ENCODE measurements around the gene DLGAP1.

DLGAP1 gene

DNA sequence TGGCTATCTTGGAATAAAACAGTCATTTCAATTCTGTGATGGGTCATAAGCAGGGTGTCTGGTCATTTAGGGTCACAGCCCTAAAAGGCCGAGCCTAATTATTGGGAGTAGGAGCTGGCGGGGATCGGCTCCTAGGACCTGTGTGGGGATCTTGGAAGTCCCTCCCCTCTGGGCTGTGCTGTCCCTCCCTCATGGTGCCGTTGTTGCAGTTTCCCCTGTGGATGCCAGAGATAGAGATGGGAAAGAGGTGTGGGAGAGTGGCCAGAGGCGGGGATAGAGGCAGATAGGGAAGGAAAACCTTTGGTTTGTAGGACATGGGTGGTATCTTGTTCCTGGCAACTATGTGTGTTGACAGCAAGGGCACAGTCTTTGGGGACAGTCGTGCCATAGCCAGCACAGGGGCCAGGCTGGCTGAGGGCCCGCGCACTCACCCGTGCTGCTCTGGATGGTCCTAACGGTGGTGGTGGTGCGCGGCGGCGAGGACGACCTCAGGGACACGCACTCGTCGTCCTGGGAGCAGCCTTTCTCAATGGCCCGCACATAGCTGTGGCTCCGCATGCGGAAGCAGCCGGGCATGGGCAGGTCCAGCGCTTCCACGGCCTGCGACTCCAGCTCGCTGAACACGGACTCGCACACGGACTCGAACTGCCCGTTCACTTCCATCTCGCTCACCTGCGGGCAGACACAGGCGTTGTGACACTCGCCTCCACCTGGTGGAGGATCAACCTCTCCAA is 726.2 kb downstream of the DLGAP1 start:
- no peak for DNase-seq

DNA sequence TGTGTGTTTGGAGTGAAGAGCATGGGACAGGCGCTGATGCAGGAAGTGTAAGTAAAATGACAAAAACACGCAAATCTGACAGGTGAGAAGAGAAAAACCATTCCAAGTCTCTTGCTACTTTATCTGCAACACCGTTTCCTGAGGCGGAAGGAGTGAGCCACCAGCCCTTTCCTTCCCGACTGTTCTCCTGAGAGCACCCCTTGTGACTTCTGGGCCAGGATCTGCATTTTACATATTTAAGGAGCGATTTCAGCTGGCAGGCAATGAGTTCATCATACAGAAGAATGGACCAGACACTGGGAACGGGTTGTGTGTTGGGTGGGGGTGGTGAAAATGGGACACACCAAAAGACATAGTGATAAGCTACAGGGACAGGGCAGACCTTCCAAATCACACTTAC is 727.8 kb downstream of the DLGAP1 start:
- DNase-seq: no peak

DNA sequence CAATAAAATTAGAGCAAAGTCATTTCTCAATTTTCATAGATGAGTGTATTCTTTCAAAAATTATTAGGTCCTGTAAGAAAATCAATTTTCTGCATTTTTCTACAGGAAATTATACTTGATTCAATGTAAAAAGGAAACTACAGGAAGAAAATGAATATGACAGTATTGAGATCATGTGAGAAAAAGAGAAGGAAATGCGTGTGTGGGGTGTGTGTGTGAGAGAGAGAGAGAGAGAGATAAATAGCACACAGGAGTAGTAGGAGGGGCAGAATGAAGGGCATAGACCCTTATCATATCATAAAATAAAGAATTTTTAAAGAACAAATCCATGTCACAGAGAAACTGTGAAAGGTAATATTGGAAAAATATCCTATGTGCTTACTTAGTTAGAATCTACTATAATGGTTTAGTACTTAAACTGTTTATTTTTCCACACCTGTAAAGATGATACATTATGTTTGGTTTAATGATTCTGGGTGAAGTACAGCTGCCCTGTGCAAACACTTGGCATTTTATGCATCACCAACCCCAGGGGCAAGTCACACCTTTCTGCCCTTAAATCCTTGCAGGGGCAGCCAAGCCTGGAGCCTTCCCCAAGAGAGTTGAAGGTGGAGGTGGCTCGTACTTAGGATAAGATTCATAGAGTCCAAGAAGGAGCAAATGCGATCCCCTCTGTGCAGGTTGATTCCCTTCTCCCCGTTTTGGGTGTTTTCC is 728.7 kb downstream of the DLGAP1 start:
- DNase-seq: peak; percentile 72

DNA sequence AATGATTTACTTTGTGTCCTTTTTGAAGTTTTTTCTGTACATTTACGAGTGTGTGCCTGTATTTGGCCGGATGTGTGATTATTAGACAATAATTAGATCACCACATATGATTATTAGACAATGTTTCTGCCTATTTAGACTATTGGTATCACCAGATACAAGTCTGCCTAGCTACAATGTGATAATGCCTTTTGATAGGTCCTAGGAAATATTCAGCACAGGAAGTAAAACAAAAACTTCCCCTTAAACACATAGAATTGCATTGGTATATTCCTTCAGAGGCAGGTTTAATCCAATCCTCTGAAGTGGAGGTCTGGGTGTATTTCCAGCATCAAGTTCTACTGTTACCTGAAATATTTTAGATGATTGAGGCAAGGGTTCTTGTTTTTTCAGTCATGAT is 730.0 kb downstream of the DLGAP1 start:
- no peak for DNase-seq

DNA sequence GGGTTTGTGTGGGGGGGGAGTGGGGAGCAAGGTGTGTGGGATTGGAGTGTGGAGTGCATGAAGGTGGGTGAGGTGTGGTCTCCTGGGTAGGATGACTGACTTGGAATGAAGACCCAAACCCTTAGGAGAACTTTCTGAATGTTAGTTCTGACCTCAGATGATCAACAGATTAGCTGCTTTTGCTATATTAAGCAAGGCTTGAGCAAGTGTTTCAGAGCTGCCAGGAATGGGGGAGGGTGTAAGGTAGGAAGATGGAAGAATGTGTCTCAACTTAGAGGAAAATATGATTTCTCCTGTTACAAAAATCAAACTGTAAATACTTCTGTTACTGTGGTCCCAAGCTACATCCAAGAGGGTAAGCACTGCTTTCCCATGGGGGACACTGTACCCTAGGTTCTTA is 731.6 kb downstream of the DLGAP1 start:
- DNase-seq: no peak

DNA sequence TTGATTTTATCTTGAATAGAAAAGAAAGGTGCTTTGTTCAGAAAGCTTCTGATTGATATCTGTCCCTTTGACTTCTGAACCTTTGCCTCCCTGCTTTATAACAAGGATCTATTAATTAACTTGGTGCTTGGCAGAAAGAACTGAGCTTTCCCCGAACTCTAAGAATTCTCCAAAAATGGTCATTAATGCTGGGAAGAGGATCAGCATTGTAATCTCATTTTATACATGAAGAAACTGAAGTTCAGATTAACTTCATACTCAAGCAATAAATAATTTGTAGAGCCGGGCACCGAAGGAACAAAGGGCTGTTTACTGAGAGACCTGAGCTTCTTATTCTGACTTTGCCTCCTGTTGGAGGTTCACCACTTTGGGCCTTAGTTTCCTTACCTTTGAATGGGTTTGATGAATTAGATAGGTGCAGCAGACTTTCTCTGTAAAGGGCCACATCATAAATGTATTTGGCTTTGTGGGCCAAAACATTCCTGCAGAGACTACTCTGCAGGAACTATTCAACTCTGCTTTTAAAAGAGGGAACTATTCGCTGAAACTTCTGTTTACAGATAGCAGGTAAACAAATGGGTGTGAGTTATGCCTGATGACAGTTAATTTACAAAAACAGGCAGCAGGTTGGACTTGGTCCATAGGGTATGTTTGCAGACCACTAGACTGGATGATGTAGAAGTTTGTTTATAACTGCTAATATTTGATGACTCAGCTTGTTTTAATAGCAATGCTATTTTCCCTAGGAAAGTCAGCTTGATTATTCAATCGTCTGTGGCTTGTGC is 732.3 kb downstream of the DLGAP1 start:
- no peak for DNase-seq

DNA sequence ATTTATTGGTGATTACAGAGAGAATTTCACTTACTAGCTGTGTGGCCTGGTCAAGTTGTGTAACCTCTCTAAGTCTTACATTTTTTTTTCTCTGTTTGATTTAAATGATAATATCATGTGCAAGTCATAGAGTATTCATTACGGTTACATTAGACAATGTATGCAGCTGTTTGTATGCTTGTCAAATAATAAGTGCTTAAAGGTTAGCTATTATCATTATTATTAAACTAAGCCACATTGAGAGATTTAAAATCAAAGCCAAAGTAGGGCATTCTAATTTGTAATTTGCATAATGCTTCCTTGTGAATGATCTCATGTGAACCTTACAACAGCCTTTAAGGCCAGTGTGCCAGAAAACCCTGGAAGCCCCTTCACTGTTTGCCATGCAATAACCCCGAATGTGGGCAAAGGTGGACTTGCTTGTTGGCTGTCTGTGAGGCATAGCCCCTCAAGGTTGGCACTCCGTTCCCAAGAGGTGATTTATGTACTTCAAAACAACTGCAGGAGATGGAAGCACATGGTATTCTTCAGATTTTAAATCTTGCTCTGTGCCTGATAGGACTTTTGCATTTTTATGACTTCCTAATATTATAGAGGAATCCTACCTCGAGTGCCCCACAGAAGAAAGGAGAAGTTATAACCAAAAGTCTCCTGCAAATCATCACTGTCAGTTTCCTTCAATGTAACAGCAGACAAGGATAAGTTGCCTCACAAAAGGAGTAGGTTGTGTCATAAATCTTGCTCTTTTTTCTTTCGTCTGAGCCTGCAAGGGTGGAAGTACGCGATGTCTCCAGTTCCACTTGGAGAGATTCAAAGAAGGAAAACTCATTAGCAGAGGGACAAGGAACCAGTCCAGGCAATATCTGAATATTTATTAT is 733.1 kb downstream of the DLGAP1 start:
- DNase-seq: no peak

DNA sequence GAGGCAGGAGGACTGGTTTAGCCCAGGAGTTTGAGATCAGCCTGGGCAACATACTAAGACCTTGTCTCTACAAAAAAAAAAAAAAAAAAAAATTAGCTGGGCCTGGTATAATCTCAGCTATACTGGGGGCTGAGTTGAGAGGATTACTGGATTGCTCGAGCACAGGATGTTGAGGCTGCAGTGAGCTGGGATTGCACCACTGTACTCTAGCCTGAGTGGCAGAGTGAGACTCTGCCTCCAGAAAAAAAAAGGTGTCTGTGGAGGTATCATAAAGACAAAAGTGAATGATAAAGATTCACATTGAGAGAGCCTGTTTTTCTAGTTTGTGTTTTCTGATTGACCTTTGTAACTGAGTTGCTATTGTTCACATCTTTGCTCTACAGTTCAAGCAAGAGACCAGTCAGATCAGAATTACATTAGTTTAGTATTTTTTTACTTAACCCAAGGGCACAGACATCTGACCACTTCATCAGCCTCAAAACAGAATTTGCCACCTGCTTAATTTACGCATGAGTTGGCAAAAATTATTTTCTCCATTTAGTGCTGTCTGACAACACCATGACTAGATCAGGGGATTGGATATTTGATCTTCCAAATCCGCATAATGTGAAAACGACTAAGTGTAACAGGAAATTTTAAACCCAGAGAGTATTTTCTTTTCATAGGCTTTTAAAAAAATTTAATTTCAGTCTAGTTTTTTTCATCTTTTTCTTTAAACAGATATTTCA is 734.1 kb downstream of the DLGAP1 start:
- DNase-seq: peak; percentile 57

DNA sequence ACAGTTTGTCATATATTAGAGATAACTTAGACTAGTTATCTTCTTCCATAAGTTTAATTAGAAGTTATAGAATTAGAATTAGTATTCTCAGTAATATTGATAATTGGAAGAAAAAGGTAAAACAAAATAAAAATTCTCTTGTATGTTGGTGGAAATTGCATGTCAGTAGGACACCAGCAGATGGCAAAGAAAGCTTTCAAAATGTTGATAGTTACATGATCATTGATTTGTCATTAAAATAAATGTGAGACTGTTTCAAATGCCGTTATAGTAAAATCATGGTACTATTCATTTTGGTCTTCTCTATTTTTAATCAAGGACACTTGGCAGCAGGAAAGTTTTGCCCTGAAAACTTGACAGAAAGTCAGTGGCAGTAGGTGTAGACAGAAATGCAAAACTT is 734.9 kb downstream of the DLGAP1 start:
- DNase-seq: no peak

DNA sequence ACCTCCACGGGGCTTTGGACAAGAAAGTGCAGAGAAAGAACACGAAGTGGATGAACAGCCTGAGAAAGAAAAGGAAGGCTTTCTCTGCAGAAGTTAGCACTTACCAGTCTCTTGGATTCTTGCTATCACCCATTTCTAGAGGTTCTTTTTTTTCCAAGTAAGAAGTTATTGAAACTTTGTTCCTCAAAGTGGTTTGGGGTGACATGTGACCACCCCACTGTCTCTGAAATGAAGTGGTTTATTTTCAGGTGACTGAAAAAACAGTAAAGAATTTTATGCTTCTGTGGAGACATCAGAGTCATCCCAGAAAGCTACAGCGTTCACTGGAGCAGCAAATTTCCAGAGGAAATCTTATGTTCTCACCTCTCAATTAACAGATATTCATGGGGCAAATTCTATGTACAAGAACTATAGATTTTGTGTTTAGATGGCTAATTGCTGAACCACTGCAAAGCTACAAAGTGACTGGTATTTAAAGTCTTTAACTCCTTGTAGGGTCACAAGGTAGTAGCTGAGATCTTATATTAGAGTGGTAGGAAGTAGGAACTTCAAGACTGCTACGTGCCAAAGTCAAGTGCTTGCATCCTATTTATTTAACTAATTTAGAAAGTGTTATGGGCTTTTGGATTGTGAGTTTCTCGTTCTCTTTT is 737.6 kb downstream of the DLGAP1 start:
- no peak for DNase-seq

DNA sequence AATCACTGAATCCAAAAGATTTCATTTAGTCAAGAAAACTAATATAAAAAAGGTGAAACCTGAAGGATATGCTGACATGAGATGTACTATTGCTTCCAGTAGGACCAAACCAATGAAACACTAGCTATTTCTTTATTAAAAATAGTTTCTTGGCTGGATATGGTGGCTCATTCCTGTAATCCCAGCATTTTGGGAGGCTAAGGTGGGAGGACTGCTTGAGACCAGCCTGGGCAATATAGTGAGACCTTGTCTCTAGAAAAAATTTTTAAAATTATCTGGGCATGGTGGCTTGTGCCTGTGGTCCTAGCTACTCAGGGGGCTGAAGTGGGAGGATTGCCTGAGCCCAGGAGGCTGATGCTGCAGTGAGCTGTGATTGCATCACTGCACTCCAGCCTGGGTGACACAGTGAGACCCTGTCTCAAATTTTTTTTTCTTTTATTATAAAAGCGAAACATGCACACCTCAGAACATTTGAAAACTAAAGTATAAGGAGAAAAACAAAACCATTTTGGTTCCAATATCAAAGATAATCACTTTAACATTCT is 738.9 kb downstream of the DLGAP1 start:
- peak; percentile 41 for DNase-seq

DNA sequence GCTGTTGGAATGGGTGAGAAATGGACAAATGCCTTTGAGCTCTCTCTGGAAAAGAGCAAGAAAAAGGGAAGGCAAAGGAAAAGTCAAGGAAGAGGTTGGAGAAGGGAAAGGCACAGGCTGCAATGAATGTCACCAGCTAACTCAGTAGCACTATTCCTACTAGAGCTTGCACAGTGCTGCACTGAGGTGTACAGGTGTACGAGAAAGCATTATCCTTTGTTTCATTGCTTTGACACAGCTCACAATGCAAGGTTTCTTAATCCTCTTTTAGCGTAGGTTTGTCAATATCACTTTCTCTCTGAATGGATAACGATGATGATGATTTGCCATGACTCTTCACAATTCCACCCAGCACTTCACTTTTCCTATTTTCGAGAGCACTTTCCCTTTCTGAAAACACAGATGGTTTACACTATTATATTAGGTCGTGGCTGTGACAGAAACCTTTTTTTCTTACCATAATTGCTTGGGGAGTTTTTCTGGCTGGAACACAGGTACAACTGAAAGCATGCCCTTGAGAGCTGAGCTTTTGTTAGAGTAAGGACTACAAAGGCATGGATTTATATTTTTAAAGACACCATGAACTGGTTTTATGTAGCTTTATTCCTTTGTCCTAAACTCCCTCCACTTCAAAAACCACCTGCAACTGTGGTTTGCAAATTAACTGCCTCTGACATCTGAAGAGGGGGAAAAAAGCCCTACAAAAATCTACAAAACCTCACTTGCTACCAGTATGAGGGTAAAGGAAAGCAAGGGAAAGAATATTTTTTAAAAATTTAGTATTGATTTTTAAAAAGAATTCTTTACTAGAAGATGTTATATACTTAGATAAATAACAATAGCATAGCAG is 739.7 kb downstream of the DLGAP1 start:
- peak; percentile 99 for DNase-seq

DNA sequence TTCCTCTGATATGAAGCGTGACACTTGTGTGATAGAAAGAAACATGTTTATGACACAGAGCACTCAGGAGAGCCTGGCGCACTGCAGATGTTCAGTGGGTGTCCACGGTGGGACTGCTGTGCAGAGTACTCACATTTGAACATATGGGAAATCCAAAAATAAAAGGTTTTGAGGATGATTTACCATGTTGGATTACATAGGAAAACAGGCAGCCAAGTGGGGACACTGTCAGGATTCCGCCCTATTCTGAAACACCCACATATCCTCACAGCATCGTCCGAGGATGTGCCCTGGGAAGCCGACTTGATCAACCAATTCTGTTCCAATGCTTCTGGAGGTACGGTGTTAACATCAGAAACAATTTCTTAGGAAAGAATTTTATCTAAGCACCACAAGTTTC is 741.4 kb downstream of the DLGAP1 start:
- DNase-seq: no peak

DNA sequence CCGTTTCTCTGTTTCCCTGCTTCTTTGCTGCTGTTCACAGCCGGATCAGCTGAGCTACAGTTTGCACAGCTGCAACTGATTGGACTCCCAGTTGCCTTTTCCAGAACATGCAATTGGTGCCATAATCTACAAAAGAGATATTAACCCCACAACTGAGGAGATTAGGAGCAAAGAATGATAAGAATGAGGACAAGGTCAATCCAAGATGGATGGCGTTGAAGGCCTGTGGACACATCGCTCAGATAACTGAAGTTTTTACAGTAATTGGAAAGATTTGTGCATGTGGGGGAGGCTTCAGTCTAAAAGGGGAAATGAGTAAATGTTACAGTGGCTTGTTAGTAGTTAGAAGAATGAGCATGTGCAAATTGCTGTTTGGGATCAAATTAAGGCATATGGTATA is 741.9 kb downstream of the DLGAP1 start:
- DNase-seq: no peak

DNA sequence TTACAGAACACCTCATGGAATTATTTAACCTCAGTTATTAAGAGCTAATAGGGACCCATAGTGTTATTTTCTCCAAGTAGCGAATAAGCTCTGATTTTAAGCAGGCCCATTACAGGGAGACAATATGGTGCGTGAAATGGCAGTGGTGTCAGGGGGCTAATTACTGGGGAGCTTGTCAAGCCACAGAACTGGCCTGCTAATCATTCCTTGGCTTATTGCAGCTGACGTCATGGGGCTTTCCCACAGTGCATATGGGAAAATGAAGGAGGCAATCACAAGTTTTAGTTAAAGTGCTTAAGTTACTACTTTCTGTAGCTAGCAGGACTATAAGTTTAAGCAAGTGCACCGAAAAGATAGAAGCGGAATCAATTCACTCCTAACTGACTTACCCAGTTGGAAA is 742.6 kb downstream of the DLGAP1 start:
- DNase-seq: no peak

DNA sequence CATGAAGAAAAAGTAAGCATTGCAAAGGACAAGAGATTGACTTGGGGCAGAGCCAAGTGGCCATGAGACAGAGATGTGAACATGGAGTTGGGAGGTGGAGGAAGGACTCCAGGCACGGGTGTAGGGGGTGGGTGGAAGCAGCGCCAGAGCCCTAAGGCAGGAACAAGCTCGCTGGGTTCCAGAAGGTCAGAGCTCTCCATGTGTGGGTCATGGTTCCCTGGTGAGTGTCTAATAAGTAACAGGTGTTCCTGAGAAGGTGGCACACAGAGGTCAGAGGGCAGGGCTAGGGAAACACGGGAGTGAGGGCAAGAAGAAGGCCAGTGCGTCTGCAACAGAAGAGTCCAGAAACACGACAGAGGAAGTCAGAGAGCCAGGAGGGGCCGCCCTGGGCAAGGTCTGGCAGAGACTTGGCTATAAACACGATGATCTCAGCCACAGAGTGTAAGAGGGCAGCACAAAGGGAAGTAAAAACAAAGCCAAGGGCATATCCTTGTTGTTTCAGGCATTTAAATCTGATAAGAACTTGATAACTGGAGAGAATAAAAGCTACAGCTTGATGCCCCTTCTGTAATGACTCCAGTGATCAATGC is 744.3 kb downstream of the DLGAP1 start:
- DNase-seq: no peak

DNA sequence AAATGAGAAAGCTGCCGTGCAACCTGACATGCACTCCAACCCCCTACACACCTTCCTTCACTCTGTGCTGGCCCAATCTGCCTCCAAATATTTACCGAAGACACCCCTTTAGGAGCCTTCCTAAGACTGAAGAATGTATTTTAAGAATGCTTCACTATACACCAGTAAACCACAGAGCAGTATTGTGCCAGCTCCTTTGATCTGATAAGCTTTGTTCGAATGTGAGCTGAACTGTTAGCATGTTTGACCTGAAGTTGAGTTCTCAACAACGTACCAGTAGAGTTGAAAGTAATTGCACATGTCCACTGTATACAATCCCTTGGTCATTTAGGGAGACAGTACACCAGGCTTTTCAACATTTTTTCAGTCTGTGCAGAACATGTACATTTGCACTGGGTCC is 745.9 kb downstream of the DLGAP1 start:
- no peak for DNase-seq

DNA sequence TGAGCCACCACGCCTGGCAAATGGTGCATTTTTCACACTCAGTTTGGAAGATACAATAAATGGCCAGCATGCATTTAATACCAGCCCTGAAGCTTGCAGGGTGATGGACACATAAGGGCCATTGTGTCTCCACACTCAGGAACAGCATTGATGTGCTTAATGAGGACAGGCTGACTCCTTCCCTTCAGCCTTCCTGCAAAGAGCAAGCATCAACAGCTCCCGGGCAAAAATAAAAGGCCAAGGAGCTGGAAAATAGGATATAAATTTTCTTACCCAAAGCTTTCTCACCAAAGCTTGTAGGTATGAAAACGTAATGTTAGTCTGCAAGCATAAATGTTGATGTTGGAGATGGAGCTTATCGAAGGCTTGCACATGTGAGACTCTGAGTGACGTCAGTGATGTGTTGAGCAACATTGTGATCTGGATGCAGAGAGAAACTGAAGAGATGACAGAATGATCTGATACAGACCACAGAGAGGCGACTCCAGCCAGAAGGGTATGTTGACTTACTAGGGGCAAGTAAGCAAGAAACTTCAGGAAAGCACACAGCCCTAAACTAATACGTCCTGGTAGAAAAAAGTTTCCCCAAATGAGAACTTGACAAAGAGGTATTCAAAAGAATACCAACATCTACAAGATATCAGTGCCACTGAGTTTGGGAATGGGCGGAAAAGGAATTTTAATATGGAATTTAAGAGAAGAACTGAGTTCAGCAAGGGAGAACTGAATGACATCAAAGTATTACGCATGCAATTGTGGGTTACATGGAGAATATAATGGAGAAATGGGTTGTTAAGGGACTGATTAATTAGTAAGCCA is 748.6 kb downstream of the DLGAP1 start:
- DNase-seq: no peak
